Measurements from ENCODE around the gene TMEM200B. TPM values are rescaled to one million over a fixed set of nuclear protein-coding genes. Genes with fewer than 3 reads are reported as not detected.
"Not testable (repeated sequence)": the region's sequence is repeated elsewhere in the genome, so short reads cannot be mapped to it uniquely, and the experiment has no call there.

Gene TMEM200B
- polyA plus RNA-seq, 1 experiment = 10.5 TPM

GRCh38 chr1:29090937-29091618, 32.6 kb downstream of the TMEM200B start:
- H3K4me3 ChIP-seq (ENCODE audit: low read depth, low read length) = no peak overlapping the region
- no peaks in the 10 kb centered on the region for H3K27me3 ChIP-seq (ENCODE audit: control insufficient read depth, insufficient read depth, low read length)
- no peak overlapping the region for H3K27ac ChIP-seq (ENCODE audit: low read depth, low read length)
- TF ChIP-seq, protein P1, sequence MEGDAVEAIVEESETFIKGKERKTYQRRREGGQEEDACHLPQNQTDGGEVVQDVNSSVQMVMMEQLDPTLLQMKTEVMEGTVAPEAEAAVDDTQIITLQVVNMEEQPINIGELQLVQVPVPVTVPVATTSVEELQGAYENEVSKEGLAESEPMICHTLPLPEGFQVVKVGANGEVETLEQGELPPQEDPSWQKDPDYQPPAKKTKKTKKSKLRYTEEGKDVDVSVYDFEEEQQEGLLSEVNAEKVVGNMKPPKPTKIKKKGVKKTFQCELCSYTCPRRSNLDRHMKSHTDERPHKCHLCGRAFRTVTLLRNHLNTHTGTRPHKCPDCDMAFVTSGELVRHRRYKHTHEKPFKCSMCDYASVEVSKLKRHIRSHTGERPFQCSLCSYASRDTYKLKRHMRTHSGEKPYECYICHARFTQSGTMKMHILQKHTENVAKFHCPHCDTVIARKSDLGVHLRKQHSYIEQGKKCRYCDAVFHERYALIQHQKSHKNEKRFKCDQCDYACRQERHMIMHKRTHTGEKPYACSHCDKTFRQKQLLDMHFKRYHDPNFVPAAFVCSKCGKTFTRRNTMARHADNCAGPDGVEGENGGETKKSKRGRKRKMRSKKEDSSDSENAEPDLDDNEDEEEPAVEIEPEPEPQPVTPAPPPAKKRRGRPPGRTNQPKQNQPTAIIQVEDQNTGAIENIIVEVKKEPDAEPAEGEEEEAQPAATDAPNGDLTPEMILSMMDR (IDR thresholded peaks at IDR 0.05; ENCODE audit: low read depth, low read length) = no peak
- DNase-seq (ENCODE audit: low read depth, low spot score) = no peak
- CTCF ChIA-PET = no interaction called here
- POLR2A ChIA-PET = no interaction called here
- no peaks in the 10 kb centered on the region for H3K9me3 ChIP-seq (ENCODE audit: control insufficient read depth, insufficient read depth, low read length)

GRCh38 chr1:29084196-29084521, 39.5 kb downstream of the TMEM200B start:
- no peaks in the 10 kb centered on the region for H3K9me3 ChIP-seq (ENCODE audit: control insufficient read depth, insufficient read depth, low read length)
- CTCF ChIA-PET = no interaction called here
- no peak overlapping the region for H3K27ac ChIP-seq (ENCODE audit: low read depth, low read length)
- TF ChIP-seq, protein P1 (IDR thresholded peaks at IDR 0.05; ENCODE audit: low read depth, low read length) = no peak
- no peaks in the 10 kb centered on the region for H3K27me3 ChIP-seq (ENCODE audit: control insufficient read depth, insufficient read depth, low read length)
- POLR2A ChIA-PET = no interaction called here
- DNase-seq (ENCODE audit: low read depth, low spot score) = no peak
- H3K4me3 ChIP-seq (ENCODE audit: low read depth, low read length) = no peak overlapping the region

DNA sequence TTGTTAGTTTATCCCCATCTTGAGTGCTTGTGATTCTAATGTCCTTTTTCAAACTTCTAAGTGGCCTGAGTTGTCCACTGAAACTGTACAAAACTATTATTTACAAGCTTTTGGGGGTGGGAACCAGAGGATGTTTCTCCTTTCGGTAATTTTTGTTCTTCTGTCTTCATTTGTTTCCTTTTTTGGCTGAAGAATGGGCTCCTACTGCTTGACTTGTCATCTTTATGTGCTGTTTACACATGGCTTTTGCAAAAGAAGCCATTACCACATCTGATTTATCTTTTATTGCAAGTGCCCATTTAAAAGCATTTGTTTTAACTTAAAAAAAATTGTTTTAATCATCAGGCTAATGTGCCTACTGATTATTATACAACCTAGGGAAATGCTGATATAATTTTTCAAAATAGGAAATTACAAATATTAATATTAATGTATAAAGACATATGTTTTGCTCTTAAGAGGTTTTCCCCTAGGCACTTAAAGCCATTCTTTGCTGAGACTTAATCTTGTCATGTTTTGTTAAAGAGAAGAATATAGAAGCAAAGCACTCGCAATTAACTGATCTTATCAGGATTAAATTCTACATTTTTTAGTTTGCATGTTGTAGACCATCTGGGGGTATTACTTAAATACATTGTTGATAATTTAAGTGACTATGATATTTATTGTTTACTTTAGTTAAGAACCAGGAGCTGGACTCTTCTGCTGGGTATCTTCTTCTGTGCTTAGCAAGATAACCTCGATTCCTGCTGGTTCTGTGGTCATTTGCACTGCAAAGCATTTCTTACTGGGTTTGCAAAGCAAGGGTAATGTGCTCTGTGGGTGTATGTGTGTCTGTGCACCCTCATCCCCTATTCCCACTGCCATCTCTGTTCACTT, 40.1 kb downstream of the TMEM200B start:
- H3K27ac ChIP-seq (ENCODE audit: low read depth, low read length) = no peak overlapping the region
- ChIA-PET POLR2A (no interaction called here), CTCF (no interaction called here)
- TF ChIP-seq, protein P1 (IDR thresholded peaks at IDR 0.05; ENCODE audit: low read depth, low read length) = no peak
- H3K4me3 ChIP-seq (ENCODE audit: low read depth, low read length) = no peak overlapping the region
- H3K27me3 ChIP-seq (ENCODE audit: control insufficient read depth, insufficient read depth, low read length) = no peaks in the 10 kb centered on the region
- H3K9me3 ChIP-seq (ENCODE audit: control insufficient read depth, insufficient read depth, low read length) = no peaks in the 10 kb centered on the region
- no peak for DNase-seq (ENCODE audit: low read depth, low spot score)

GRCh38 chr1:29082519-29082918, 41.2 kb downstream of the TMEM200B start:
- no peak overlapping the region for H3K4me3 ChIP-seq (ENCODE audit: low read depth, low read length)
- TF ChIP-seq, protein P1 (IDR thresholded peaks at IDR 0.05; ENCODE audit: low read depth, low read length) = no peak
- no peak for DNase-seq (ENCODE audit: low read depth, low spot score)
- no peaks in the 10 kb centered on the region for H3K9me3 ChIP-seq (ENCODE audit: control insufficient read depth, insufficient read depth, low read length)
- ChIA-PET CTCF (interaction anchor here (0.8 kb wide), 1 partner anchor 200 kb away, joined by 3 read pairs; no protein-coding TSS in a partner anchor), POLR2A (no interaction called here)
- no peaks in the 10 kb centered on the region for H3K27me3 ChIP-seq (ENCODE audit: control insufficient read depth, insufficient read depth, low read length)
- H3K27ac ChIP-seq (ENCODE audit: low read depth, low read length) = no peak overlapping the region

DNA sequence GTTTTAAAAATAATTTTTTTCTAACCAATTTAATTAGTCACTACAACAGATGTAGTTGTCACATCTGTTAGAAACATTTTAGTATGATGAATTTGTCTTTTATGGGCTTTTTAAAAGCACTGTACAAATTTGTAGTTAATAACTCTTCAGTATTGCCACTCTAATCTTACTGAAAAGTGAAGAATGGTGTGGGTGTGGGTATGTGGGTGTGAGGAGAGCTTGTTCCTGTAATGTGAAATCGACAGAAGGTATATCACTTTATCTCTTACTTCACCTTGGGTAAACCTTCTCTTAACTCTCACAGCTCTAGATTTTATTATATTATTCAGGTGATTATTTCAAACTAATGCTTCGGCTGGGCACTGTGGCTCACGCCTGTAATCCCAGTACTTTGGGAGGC, 42.5 kb downstream of the TMEM200B start:
- TF ChIP-seq, protein P1 (IDR thresholded peaks at IDR 0.05; ENCODE audit: low read depth, low read length) = no peak
- DNase-seq (ENCODE audit: low read depth, low spot score) = no peak
- CTCF ChIA-PET = no interaction called here

GRCh38 chr1:29079916-29080629, 43.6 kb downstream of the TMEM200B start:
- ChIA-PET CTCF (interaction anchor here (0.6 kb wide), 1 partner anchor 998 kb away, joined by 4 read pairs; no protein-coding TSS in a partner anchor), POLR2A (interaction anchor here (0.6 kb wide), 1 partner anchor 18 kb away, joined by 15 read pairs; no protein-coding TSS in a partner anchor)
- DNase-seq (ENCODE audit: low read depth, low spot score); H3K27ac ChIP-seq (ENCODE audit: low read depth, low read length); H3K9me3 ChIP-seq (ENCODE audit: control insufficient read depth, insufficient read depth, low read length); H3K27me3 ChIP-seq (ENCODE audit: control insufficient read depth, insufficient read depth, low read length); H3K4me3 ChIP-seq (ENCODE audit: low read depth, low read length): not testable (repeated sequence)

More for the DNA sequence above, 42.5 kb downstream of the TMEM200B start:
- no peaks in the 10 kb centered on the region for H3K27me3 ChIP-seq (ENCODE audit: control insufficient read depth, insufficient read depth, low read length)
- no peak overlapping the region for H3K27ac ChIP-seq (ENCODE audit: low read depth, low read length)
- POLR2A ChIA-PET = no interaction called here
- no peak overlapping the region for H3K4me3 ChIP-seq (ENCODE audit: low read depth, low read length)
- no peaks in the 10 kb centered on the region for H3K9me3 ChIP-seq (ENCODE audit: control insufficient read depth, insufficient read depth, low read length)
